ENCODE measurements around the gene NEK7.
A peak's percentile ranks its signal among the peaks of the same experiment; 100 is the strongest.

The NEK7 gene

GRCh38 chr1:198143797-198144196 lies 13.0 kb upstream of the NEK7 start:
- DNase-seq (ENCODE audit: low read depth, low spot score) = no peak

- DNase-seq (ENCODE audit: low read depth, low spot score) = no peak
These were observed 9.6 kb upstream of the NEK7 start for GRCh38 chr1:198147216-198147615.

- no peak for DNase-seq (ENCODE audit: low read depth, low spot score)
These were observed 6.4 kb upstream of the NEK7 start for GRCh38 chr1:198150369-198150768.

- DNase-seq (ENCODE audit: low read depth, low spot score) = no peak
These were observed 5.1 kb upstream of the NEK7 start for GRCh38 chr1:198151688-198152087.

GRCh38 chr1:198153103-198153502 lies 3.7 kb upstream of the NEK7 start:
- no peak for DNase-seq (ENCODE audit: low read depth, low spot score)

- DNase-seq (ENCODE audit: low read depth, low spot score) = no peak
These were observed 3.0 kb upstream of the NEK7 start for GRCh38 chr1:198153804-198154203.

- no peak for DNase-seq (ENCODE audit: low read depth, low spot score)
These were observed 1.5 kb upstream of the NEK7 start for GRCh38 chr1:198155253-198155652.

GRCh38 chr1:198156111-198156744 lies 570 bp upstream of the NEK7 start:
- peak; percentile 48 for DNase-seq (ENCODE audit: low read depth, low spot score)

- DNase-seq (ENCODE audit: low read depth, low spot score) = peak; percentile 41
These were observed 546 bp downstream of the NEK7 start for GRCh38 chr1:198157241-198157846.

GRCh38 chr1:198157847-198158725 lies 1.3 kb downstream of the NEK7 start:
- DNase-seq (ENCODE audit: low read depth, low spot score) = no peak

- peak; percentile 63 for DNase-seq (ENCODE audit: low read depth, low spot score)
These were observed 2.2 kb downstream of the NEK7 start for GRCh38 chr1:198158735-198159589.

GRCh38 chr1:198160222-198160621 lies 3.4 kb downstream of the NEK7 start:
- DNase-seq (ENCODE audit: low read depth, low spot score) = no peak

GRCh38 chr1:198160946-198161614 lies 4.3 kb downstream of the NEK7 start:
- no peak for DNase-seq (ENCODE audit: low read depth, low spot score)

GRCh38 chr1:198161718-198162090 lies 4.9 kb downstream of the NEK7 start:
- DNase-seq (ENCODE audit: low read depth, low spot score) = no peak

- no peak for DNase-seq (ENCODE audit: low read depth, low spot score)
These were observed 5.4 kb downstream of the NEK7 start for GRCh38 chr1:198162091-198162767.

- DNase-seq (ENCODE audit: low read depth, low spot score) = no peak
These were observed 9.3 kb downstream of the NEK7 start for GRCh38 chr1:198165927-198166647.

GRCh38 chr1:198166900-198167299 lies 10.1 kb downstream of the NEK7 start:
- DNase-seq (ENCODE audit: low read depth, low spot score) = no peak

- DNase-seq (ENCODE audit: low read depth, low spot score) = peak; percentile 6
These were observed 10.7 kb downstream of the NEK7 start for GRCh38 chr1:198167436-198167934.

- no peak for DNase-seq (ENCODE audit: low read depth, low spot score)
These were observed 11.4 kb downstream of the NEK7 start for GRCh38 chr1:198168227-198168626.

- DNase-seq (ENCODE audit: low read depth, low spot score) = no peak
These were observed 12.9 kb downstream of the NEK7 start for GRCh38 chr1:198169672-198170071.

Data from activated naive CD8-positive, alpha-beta T cell treated with anti-CD3 and anti-CD28 coated beads, Interleukin-2, amount 50 U/mL, for 16 hours (primary cell).